Stomach (tissue), 4 donors: ENCODE measurements around the gene UNC13B.

Source experiments
- EP300 ChIP-seq: sonication (generic); formaldehyde crosslinking; IDR thresholded peaks from one replicate; pipeline ENCODE4 v1.6.1; 2017; ENCODE audit warnings: antibody characterized with exemption
- POLR2AphosphoS5 ChIP-seq, 3 donors: sonication (generic); formaldehyde crosslinking; IDR thresholded peaks; one replicate each; pipeline ENCODE4 v1.6.1; 2016; ENCODE audit warnings: antibody characterized with exemption in 3 of 3
- TF ChIP-seq, protein P1 (sequence below), 7 experiments: fragments of 450-650 bp in 4 of 7; fragments of 200-600 bp in 3 of 7; sonication (generic) in 3 of 7; IDR thresholded peaks; one replicate each; pipeline ENCODE4 v1.5.1; 2016 to 2019; ENCODE audit warnings: antibody characterized with exemption in 7 of 7, control low read depth in 2 of 7, mild to moderate bottlenecking in 1 of 7

DNA sequence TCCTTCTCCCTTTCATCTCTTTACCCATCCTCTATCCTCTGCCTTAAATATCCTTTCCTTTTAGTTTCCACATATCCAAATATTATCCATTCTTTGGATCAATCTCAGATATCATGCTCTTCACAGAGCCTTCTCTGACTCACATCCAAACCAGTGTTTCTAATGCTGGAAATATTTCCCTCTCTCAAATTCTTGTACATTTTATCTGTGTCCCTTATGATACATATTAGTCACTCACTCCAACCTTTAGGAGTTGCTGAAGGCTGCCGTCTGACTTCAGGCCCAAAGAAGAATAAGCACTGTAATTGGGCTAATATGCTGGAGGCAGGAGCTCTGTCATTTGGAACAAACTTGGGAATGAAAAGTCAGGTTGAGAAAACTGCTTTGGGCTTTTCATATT is 171.7 kb downstream of the UNC13B start:
- TF ChIP-seq, protein P1, sequence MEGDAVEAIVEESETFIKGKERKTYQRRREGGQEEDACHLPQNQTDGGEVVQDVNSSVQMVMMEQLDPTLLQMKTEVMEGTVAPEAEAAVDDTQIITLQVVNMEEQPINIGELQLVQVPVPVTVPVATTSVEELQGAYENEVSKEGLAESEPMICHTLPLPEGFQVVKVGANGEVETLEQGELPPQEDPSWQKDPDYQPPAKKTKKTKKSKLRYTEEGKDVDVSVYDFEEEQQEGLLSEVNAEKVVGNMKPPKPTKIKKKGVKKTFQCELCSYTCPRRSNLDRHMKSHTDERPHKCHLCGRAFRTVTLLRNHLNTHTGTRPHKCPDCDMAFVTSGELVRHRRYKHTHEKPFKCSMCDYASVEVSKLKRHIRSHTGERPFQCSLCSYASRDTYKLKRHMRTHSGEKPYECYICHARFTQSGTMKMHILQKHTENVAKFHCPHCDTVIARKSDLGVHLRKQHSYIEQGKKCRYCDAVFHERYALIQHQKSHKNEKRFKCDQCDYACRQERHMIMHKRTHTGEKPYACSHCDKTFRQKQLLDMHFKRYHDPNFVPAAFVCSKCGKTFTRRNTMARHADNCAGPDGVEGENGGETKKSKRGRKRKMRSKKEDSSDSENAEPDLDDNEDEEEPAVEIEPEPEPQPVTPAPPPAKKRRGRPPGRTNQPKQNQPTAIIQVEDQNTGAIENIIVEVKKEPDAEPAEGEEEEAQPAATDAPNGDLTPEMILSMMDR (IDR thresholded peaks at IDR 0.05) = no peak
- TF ChIP-seq POLR2AphosphoS5 (IDR thresholded peaks at IDR 0.05) (no peak), EP300 (no peak)
